ENCODE results near the gene MSH3.
"Not testable (repeated sequence)": the region's sequence is repeated elsewhere in the genome, so short reads cannot be mapped to it uniquely, and the experiment has no call there.

Gene MSH3

GRCh38 chr5:80866371-80866770 is 211.9 kb downstream of the MSH3 start:
- Histone ChIP-seq H3K27me3 (replicated peaks; ENCODE audit: control insufficient read depth, insufficient read depth, low read length, poor library complexity, severe bottlenecking) (no peaks in the 10 kb centered on the region), H3K4me3 (ENCODE audit: insufficient read depth, low read depth, low read length, poor library complexity, severe bottlenecking) (no peak overlapping the region), H3K36me3 (ENCODE audit: control insufficient read depth, insufficient read depth, low read length) (peaks cover 9% of the 10 kb centered on the region), H3K9me3 (ENCODE audit: control insufficient read depth, low read length) (no peaks in the 10 kb centered on the region), H3K4me1 (ENCODE audit: control insufficient read depth, insufficient read depth, low read length, poor library complexity, severe bottlenecking) (no peaks in the 10 kb centered on the region), H3K27ac (ENCODE audit: insufficient read depth, low read length, poor library complexity, severe bottlenecking) (no peak overlapping the region)
- DNase-seq = no peak

- no peaks in the 10 kb centered on the region for H3K4me1 ChIP-seq (ENCODE audit: control insufficient read depth, insufficient read depth, low read length, poor library complexity, severe bottlenecking)
- H3K9me3 ChIP-seq (ENCODE audit: control insufficient read depth, low read length) = no peaks in the 10 kb centered on the region
- no peak overlapping the region for H3K27ac ChIP-seq (ENCODE audit: insufficient read depth, low read length, poor library complexity, severe bottlenecking)
- DNase-seq = no peak
- peaks cover 9% of the 10 kb centered on the region for H3K36me3 ChIP-seq (ENCODE audit: control insufficient read depth, insufficient read depth, low read length)
- no peaks in the 10 kb centered on the region for H3K27me3 ChIP-seq (replicated peaks; ENCODE audit: control insufficient read depth, insufficient read depth, low read length, poor library complexity, severe bottlenecking)
- no peak overlapping the region for H3K4me3 ChIP-seq (ENCODE audit: insufficient read depth, low read depth, low read length, poor library complexity, severe bottlenecking)
Measured at GRCh38 chr5:80867233-80867632, 212.8 kb downstream of the MSH3 start.

- no peaks in the 10 kb centered on the region for H3K9me3 ChIP-seq (ENCODE audit: control insufficient read depth, low read length)
- H3K27ac ChIP-seq (ENCODE audit: insufficient read depth, low read length, poor library complexity, severe bottlenecking) = no peak overlapping the region
- no peak overlapping the region for H3K4me3 ChIP-seq (ENCODE audit: insufficient read depth, low read depth, low read length, poor library complexity, severe bottlenecking)
- H3K36me3 ChIP-seq (ENCODE audit: control insufficient read depth, insufficient read depth, low read length) = peaks cover 15% of the 10 kb centered on the region
- DNase-seq = no peak
- H3K27me3 ChIP-seq (replicated peaks; ENCODE audit: control insufficient read depth, insufficient read depth, low read length, poor library complexity, severe bottlenecking) = no peaks in the 10 kb centered on the region
- no peaks in the 10 kb centered on the region for H3K4me1 ChIP-seq (ENCODE audit: control insufficient read depth, insufficient read depth, low read length, poor library complexity, severe bottlenecking)
Measured at GRCh38 chr5:80870442-80870841, 216.0 kb downstream of the MSH3 start.

- Histone ChIP-seq H3K4me3 (ENCODE audit: insufficient read depth, low read depth, low read length, poor library complexity, severe bottlenecking) (no peak overlapping the region), H3K27me3 (replicated peaks; ENCODE audit: control insufficient read depth, insufficient read depth, low read length, poor library complexity, severe bottlenecking) (no peaks in the 10 kb centered on the region), H3K36me3 (ENCODE audit: control insufficient read depth, insufficient read depth, low read length) (peaks cover 17% of the 10 kb centered on the region), H3K27ac (ENCODE audit: insufficient read depth, low read length, poor library complexity, severe bottlenecking) (no peak overlapping the region), H3K9me3 (ENCODE audit: control insufficient read depth, low read length) (no peaks in the 10 kb centered on the region), H3K4me1 (ENCODE audit: control insufficient read depth, insufficient read depth, low read length, poor library complexity, severe bottlenecking) (no peaks in the 10 kb centered on the region)
- DNase-seq = no peak
Measured at GRCh38 chr5:80871541-80871961, 217.1 kb downstream of the MSH3 start.

GRCh38 chr5:80874162-80874561 is 219.7 kb downstream of the MSH3 start:
- no peak overlapping the region for H3K4me3 ChIP-seq (ENCODE audit: insufficient read depth, low read depth, low read length, poor library complexity, severe bottlenecking)
- H3K27ac ChIP-seq (ENCODE audit: insufficient read depth, low read length, poor library complexity, severe bottlenecking) = no peak overlapping the region
- no peaks in the 10 kb centered on the region for H3K9me3 ChIP-seq (ENCODE audit: control insufficient read depth, low read length)
- DNase-seq = no peak
- H3K27me3 ChIP-seq (replicated peaks; ENCODE audit: control insufficient read depth, insufficient read depth, low read length, poor library complexity, severe bottlenecking) = no peaks in the 10 kb centered on the region
- H3K4me1 ChIP-seq (ENCODE audit: control insufficient read depth, insufficient read depth, low read length, poor library complexity, severe bottlenecking) = no peaks in the 10 kb centered on the region
- peaks cover 24% of the 10 kb centered on the region for H3K36me3 ChIP-seq (ENCODE audit: control insufficient read depth, insufficient read depth, low read length)

- H3K27me3 ChIP-seq (replicated peaks; ENCODE audit: control insufficient read depth, insufficient read depth, low read length, poor library complexity, severe bottlenecking) = no peaks in the 10 kb centered on the region
- no peaks in the 10 kb centered on the region for H3K4me1 ChIP-seq (ENCODE audit: control insufficient read depth, insufficient read depth, low read length, poor library complexity, severe bottlenecking)
- H3K27ac ChIP-seq (ENCODE audit: insufficient read depth, low read length, poor library complexity, severe bottlenecking) = no peak overlapping the region
- peaks cover 28% of the 10 kb centered on the region for H3K36me3 ChIP-seq (ENCODE audit: control insufficient read depth, insufficient read depth, low read length)
- H3K9me3 ChIP-seq (ENCODE audit: control insufficient read depth, low read length) = no peaks in the 10 kb centered on the region
- H3K4me3 ChIP-seq (ENCODE audit: insufficient read depth, low read depth, low read length, poor library complexity, severe bottlenecking) = no peak overlapping the region
- no peak for DNase-seq
Measured at GRCh38 chr5:80877592-80877991, 223.1 kb downstream of the MSH3 start.

- Histone ChIP-seq H3K27me3 (replicated peaks; ENCODE audit: control insufficient read depth, insufficient read depth, low read length, poor library complexity, severe bottlenecking) (no peaks in the 10 kb centered on the region), H3K4me3 (ENCODE audit: insufficient read depth, low read depth, low read length, poor library complexity, severe bottlenecking) (no peak overlapping the region), H3K27ac (ENCODE audit: insufficient read depth, low read length, poor library complexity, severe bottlenecking) (no peak overlapping the region), H3K36me3 (ENCODE audit: control insufficient read depth, insufficient read depth, low read length) (peaks cover 15% of the 10 kb centered on the region), H3K4me1 (ENCODE audit: control insufficient read depth, insufficient read depth, low read length, poor library complexity, severe bottlenecking) (no peaks in the 10 kb centered on the region), H3K9me3 (ENCODE audit: control insufficient read depth, low read length) (no peaks in the 10 kb centered on the region)
- DNase-seq = no peak
Measured at GRCh38 chr5:80881726-80882125, 227.3 kb downstream of the MSH3 start.

- H3K27me3 ChIP-seq (replicated peaks; ENCODE audit: control insufficient read depth, insufficient read depth, low read length, poor library complexity, severe bottlenecking); H3K4me1 ChIP-seq (ENCODE audit: control insufficient read depth, insufficient read depth, low read length, poor library complexity, severe bottlenecking); H3K9me3 ChIP-seq (ENCODE audit: control insufficient read depth, low read length); DNase-seq; H3K4me3 ChIP-seq (ENCODE audit: insufficient read depth, low read depth, low read length, poor library complexity, severe bottlenecking); H3K27ac ChIP-seq (ENCODE audit: insufficient read depth, low read length, poor library complexity, severe bottlenecking); H3K36me3 ChIP-seq (ENCODE audit: control insufficient read depth, insufficient read depth, low read length): not testable (repeated sequence)
Measured at GRCh38 chr5:80883390-80883789, 228.9 kb downstream of the MSH3 start.

- Histone ChIP-seq H3K27me3 (replicated peaks; ENCODE audit: control insufficient read depth, insufficient read depth, low read length, poor library complexity, severe bottlenecking) (no peaks in the 10 kb centered on the region), H3K36me3 (ENCODE audit: control insufficient read depth, insufficient read depth, low read length) (peaks cover 4% of the 10 kb centered on the region), H3K27ac (ENCODE audit: insufficient read depth, low read length, poor library complexity, severe bottlenecking) (no peak overlapping the region), H3K9me3 (ENCODE audit: control insufficient read depth, low read length) (no peaks in the 10 kb centered on the region), H3K4me1 (ENCODE audit: control insufficient read depth, insufficient read depth, low read length, poor library complexity, severe bottlenecking) (no peaks in the 10 kb centered on the region), H3K4me3 (ENCODE audit: insufficient read depth, low read depth, low read length, poor library complexity, severe bottlenecking) (no peak overlapping the region)
- DNase-seq = no peak
Measured at GRCh38 chr5:80884086-80884813, 229.8 kb downstream of the MSH3 start.

GRCh38 chr5:80884929-80885328 is 230.5 kb downstream of the MSH3 start:
- Histone ChIP-seq H3K36me3 (ENCODE audit: control insufficient read depth, insufficient read depth, low read length) (peaks cover 4% of the 10 kb centered on the region), H3K27ac (ENCODE audit: insufficient read depth, low read length, poor library complexity, severe bottlenecking) (no peak overlapping the region), H3K27me3 (replicated peaks; ENCODE audit: control insufficient read depth, insufficient read depth, low read length, poor library complexity, severe bottlenecking) (no peaks in the 10 kb centered on the region), H3K4me1 (ENCODE audit: control insufficient read depth, insufficient read depth, low read length, poor library complexity, severe bottlenecking) (no peaks in the 10 kb centered on the region), H3K9me3 (ENCODE audit: control insufficient read depth, low read length) (no peaks in the 10 kb centered on the region), H3K4me3 (ENCODE audit: insufficient read depth, low read depth, low read length, poor library complexity, severe bottlenecking) (no peak overlapping the region)
- no peak for DNase-seq
